KOPT-K1 (cell line): ENCODE data around the gene WDR45.

Source experiments
- H3K27ac ChIP-seq: fragments of 200-600 bp; sonication (generic); 2 replicates; pipeline ENCODE4 v1.5.1; 2016; ENCODE audit warnings: antibody characterized with exemption, mild to moderate bottlenecking, low read depth, low read length; ENCODE audit not compliant: poor library complexity, severe bottlenecking
- H3K36me3 ChIP-seq: fragments of 200-600 bp; sonication (generic); 2 replicates; pipeline ENCODE4 v1.5.1; 2017; ENCODE audit warnings: antibody characterized with exemption, mild to moderate bottlenecking, low read length, moderate library complexity; ENCODE audit not compliant: insufficient read depth
- H3K9me3 ChIP-seq: fragments of 200-600 bp; sonication (generic); 2 replicates; pipeline ENCODE4 v1.5.1; 2017; ENCODE audit warnings: antibody characterized with exemption, low read length, mild to moderate bottlenecking; ENCODE audit not compliant: insufficient read depth, poor library complexity, severe bottlenecking

Gene WDR45

GRCh38 chrX:49100704-49101628 lies 21.3 kb upstream of the WDR45 start:
- Histone ChIP-seq H3K36me3 (no peaks in the 10 kb centered on the region), H3K9me3 (no peaks in the 10 kb centered on the region), H3K27ac (peak overlapping the region; percentile 63)

DNA sequence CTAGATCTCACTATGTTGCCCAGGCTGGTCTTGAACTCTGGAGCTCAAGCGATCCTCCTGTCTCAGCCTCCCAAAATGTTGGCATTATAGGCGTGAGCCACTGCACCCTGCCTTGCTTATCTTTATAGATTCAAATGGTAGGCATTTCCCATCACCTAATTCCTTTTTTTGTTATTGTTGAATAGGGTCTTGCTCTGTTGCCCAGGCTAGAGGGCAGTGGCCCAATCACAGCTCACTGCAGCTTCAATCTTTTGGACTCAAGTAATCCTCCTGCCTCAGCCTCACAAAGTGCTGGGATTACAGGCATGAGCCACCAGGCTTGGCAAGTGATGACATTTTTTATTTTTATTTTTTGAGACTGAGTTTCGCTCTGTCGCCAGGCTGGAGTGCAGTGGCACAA lies 16.7 kb upstream of the WDR45 start:
- H3K27ac ChIP-seq, result no peak overlapping the region
- H3K9me3 ChIP-seq, result no peaks in the 10 kb centered on the region
- H3K36me3 ChIP-seq, result no peaks in the 10 kb centered on the region

DNA sequence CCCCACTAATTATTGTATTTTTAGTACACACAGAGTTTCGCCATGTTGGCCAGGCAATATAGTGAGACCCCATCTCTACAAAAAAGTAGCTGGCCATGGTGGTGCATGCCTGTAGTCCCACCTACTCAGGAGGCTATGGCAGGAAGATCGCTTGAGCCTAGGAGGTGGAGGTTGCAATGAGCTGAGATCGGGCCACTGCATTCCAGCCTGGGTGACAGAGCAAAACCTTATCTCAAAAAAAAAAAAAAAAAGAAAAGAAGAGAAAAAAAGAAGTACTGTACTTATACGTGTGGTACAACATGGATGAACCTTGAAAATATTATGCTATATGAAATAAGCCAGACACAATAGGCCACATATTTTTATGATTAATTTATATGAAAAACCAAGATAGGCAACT lies 9.9 kb upstream of the WDR45 start:
- no peaks in the 10 kb centered on the region for H3K9me3 ChIP-seq
- H3K27ac ChIP-seq, result no peak overlapping the region
- H3K36me3 ChIP-seq, result no peaks in the 10 kb centered on the region

DNA sequence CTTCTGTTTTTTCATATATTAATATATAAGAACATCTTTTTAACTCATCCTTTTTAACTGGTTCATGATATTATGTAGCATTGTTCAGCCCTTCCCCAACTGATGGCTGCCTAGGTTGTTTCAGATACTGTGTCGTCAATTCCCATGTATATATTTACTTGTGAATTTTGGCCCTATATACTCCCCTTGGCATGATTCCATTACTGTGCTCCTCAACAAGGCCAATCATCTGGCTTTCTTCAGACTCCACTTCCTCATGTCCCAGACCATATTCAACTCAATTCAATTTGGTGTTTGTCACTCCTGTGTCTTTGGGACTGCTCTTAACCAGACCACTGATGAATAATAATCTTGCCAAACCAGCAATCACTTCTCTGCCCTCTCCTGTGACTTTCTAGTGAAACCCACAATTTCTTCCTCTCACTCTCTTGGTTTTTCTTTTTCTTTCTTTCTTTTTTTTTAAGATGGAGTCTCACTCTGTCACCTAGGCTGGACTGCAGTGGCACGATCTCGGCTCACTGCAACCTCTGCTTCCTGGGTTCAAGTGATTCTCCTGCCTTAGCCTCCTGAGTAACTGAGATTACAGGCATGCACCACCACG lies 2.7 kb upstream of the WDR45 start:
- Histone ChIP-seq H3K36me3 (no peaks in the 10 kb centered on the region), H3K9me3 (no peaks in the 10 kb centered on the region), H3K27ac (no peak overlapping the region)

- Histone ChIP-seq H3K9me3 (no peaks in the 10 kb centered on the region), H3K27ac (no peak overlapping the region)
Observed at GRCh38 chrX:49077941-49078340, 1.7 kb downstream of the WDR45 start.

DNA sequence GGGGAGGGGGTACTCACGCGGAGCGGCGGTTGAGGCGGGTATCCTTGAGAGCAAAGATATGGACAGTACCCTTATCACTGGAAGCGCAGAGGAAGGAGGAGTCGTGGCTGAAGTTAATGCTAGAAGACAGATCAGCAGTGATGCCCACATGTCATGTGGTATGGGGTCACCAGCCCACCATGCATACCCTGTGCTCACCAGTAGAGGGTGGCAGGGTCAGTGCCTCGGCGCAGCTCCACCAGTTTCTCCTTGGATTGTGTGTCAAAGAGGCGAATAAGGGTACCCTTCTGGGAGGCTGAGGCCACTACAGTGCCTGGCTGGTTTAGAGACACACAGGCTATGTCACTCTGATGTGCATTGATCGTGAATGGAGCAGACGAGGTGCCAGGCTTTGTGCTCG lies 4.3 kb downstream of the WDR45 start:
- no peaks in the 10 kb centered on the region for H3K9me3 ChIP-seq
- H3K36me3 ChIP-seq, result no peaks in the 10 kb centered on the region; the same call in 1 of the 2 replicates
- no peak overlapping the region for H3K27ac ChIP-seq

More at GRCh38 chrX:49077941-49078340, 1.7 kb downstream of the WDR45 start:
- no peaks in the 10 kb centered on the region; the same call in 1 of the 2 replicates for H3K36me3 ChIP-seq

- Histone ChIP-seq H3K9me3 (no peaks in the 10 kb centered on the region), H3K27ac (peak within 1 kb of the TSS; percentile 61), H3K36me3 (no peaks in the 10 kb centered on the region; the same call in 1 of the 2 replicates)
Observed at GRCh38 chrX:49073601-49074575, 5.8 kb downstream of the WDR45 start, which contains the start of gene PRAF2. Gene PRAF2, minus strand, starts transcription at chrX:49074002. Its CDS starts 15 bp downstream, at chrX:49073987.

GRCh38 chrX:49072712-49073095 lies 7.0 kb downstream of the WDR45 start:
- Histone ChIP-seq H3K27ac (peak overlapping the region; percentile 61), H3K36me3 (no peaks in the 10 kb centered on the region; the same call in 1 of the 2 replicates), H3K9me3 (no peaks in the 10 kb centered on the region)

- no peak overlapping the region for H3K27ac ChIP-seq
- no peaks in the 10 kb centered on the region for H3K9me3 ChIP-seq
- no peaks in the 10 kb centered on the region; the same call in 1 of the 2 replicates for H3K36me3 ChIP-seq
Observed at GRCh38 chrX:49071877-49072711, 7.6 kb downstream of the WDR45 start.

DNA sequence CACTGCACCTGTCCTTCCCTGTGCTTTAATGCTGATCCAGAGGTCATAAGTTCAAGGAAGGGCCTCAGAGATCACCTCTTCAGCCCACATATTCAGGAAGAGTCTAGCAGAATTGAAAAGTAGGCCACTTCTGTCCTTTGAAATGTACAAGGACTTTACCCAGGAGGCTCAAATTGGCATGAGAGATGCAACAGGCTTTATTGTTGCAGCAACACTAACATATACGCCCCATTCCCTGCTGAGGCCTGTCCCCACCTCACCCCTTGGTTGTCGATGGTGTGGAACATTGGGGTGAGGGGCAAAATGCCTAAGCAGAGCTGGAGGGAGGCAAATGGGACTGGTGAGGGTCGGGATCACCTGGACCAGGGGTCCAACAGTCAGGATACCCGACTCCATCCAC lies 8.7 kb downstream of the WDR45 start:
- Histone ChIP-seq H3K9me3 (no peaks in the 10 kb centered on the region), H3K27ac (no peak overlapping the region), H3K36me3 (peaks cover 4% of the 10 kb centered on the region; the same call in 1 of the 2 replicates)

DNA sequence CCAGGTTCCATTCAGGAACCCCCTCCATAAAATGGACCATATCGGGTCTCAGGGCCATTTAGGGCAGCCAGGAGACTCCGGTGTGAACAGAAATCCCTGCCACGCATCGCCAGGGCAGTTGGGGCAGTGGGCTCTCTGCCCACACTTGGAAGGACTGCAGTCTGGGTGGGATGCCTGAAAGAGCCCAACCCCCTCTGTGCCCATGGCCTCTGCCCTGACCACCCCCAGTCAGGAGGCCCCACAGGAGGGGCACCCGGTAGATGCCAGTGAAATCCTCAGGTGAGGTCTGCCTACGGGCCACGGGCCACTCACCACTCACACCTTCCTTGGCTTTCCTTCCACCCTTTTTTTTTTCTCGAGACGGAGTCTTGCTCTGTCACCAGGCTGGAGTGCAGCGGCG lies 10.6 kb downstream of the WDR45 start:
- Histone ChIP-seq H3K27ac (no peak overlapping the region), H3K36me3 (peaks cover 7% of the 10 kb centered on the region; the same call in 1 of the 2 replicates), H3K9me3 (no peaks in the 10 kb centered on the region)

GRCh38 chrX:49067285-49068120 lies 12.2 kb downstream of the WDR45 start:
- no peak overlapping the region for H3K27ac ChIP-seq
- peaks cover 11% of the 10 kb centered on the region; the same call in 1 of the 2 replicates for H3K36me3 ChIP-seq
- no peaks in the 10 kb centered on the region for H3K9me3 ChIP-seq

DNA sequence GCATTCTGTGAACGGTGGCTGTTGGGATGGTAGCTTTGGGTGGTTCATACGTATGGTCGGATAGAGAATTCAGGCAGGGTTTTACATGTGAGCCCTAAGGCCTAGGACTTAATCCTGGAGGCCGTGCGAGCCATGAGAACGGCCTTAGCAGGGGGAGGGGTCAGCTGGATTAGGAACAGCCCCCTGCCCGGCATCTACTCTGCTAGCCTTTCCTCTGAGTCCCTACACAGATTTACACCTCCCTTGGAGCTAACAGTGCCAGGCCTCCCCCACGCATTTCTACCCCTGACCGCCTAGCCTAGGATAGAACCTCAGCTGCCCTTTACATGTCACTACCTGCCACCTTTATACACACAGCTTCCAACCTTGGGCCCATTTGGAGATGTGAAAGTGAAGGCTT lies 13.0 kb downstream of the WDR45 start:
- Histone ChIP-seq H3K9me3 (no peaks in the 10 kb centered on the region), H3K27ac (no peak overlapping the region), H3K36me3 (peaks cover 11% of the 10 kb centered on the region; the same call in 1 of the 2 replicates)
